Esophagus muscularis mucosa (tissue), 2 donors: ENCODE measurements around the gene YARS1.

Experiments
- POLR2A ChIP-seq: fragments of 450-650 bp; IDR thresholded peaks from one replicate; pipeline ENCODE4 v1.6.1; 2017; ENCODE audit warnings: antibody characterized with exemption, moderate library complexity, mild to moderate bottlenecking, low read depth
- POLR2AphosphoS5 ChIP-seq, 2 donors: sonication (generic); formaldehyde crosslinking; IDR thresholded peaks; one replicate each; pipeline ENCODE4 v1.6.1; 2017; ENCODE audit warnings: antibody characterized with exemption in 2 of 2

- TF ChIP-seq POLR2AphosphoS5 (IDR thresholded peaks at IDR 0.05) (no peak), POLR2A (no peak)
Measured at GRCh38 chr1:32729254-32730046, 87.7 kb downstream of the YARS1 start.
